Ishikawa (cell line): ENCODE data around the gene ZNF678.

Experiments used
- CEBPB ChIP-seq: IDR thresholded peaks from 2 replicates; pipeline ENCODE4 v1.6.1; 2012
- CREB1 ChIP-seq: IDR thresholded peaks from 2 replicates; pipeline ENCODE4 v1.6.1; 2012; ENCODE audit warnings: low read depth
- EGR1 ChIP-seq: IDR thresholded peaks from 2 replicates; pipeline ENCODE4 v1.6.1; 2012
- EP300 ChIP-seq: IDR thresholded peaks from 2 replicates; pipeline ENCODE4 v1.6.1; 2012; ENCODE audit warnings: borderline replicate concordance
- FOXM1 ChIP-seq: IDR thresholded peaks from 2 replicates; pipeline ENCODE4 v1.6.1; 2012; ENCODE audit warnings: low read depth, borderline replicate concordance
- NFIC ChIP-seq: IDR thresholded peaks from 2 replicates; pipeline ENCODE4 v1.6.1; 2012
- RAD21 ChIP-seq: IDR thresholded peaks from 2 replicates; pipeline ENCODE4 v1.6.1; 2012; ENCODE audit warnings: low read depth
- TAF1 ChIP-seq: IDR thresholded peaks from 2 replicates; pipeline ENCODE4 v1.6.1; 2012; ENCODE audit warnings: low read depth, mild to moderate bottlenecking
- TCF12 ChIP-seq: IDR thresholded peaks from 2 replicates; pipeline ENCODE4 v1.6.1; 2012; ENCODE audit warnings: low read depth
- TEAD4 ChIP-seq: IDR thresholded peaks from 2 replicates; pipeline ENCODE4 v1.6.1; 2012
- USF1 ChIP-seq: IDR thresholded peaks from 2 replicates; pipeline ENCODE4 v1.6.1; 2012
- YY1 ChIP-seq: IDR thresholded peaks from 2 replicates; pipeline ENCODE4 v1.6.1; 2012; ENCODE audit warnings: low read depth
- ZBTB7A ChIP-seq: IDR thresholded peaks from 2 replicates; pipeline ENCODE4 v1.6.1; 2012; ENCODE audit warnings: low read depth
- TF ChIP-seq, protein P1 (sequence below): IDR thresholded peaks from 2 replicates; pipeline ENCODE4 v1.6.1; 2012; ENCODE audit warnings: low read depth, mild to moderate bottlenecking
- TF ChIP-seq, protein P2 (sequence below): IDR thresholded peaks from 2 replicates; pipeline ENCODE4 v1.6.1; 2012

The ZNF678 gene

GRCh38 chr1:227654858-227655752, 91.7 kb downstream of the ZNF678 start:
- TF ChIP-seq ZBTB7A: no peak
- no peak for TF ChIP-seq TEAD4
- TF ChIP-seq USF1: no peak; the same call in 1 of the 2 replicates
- no peak; the same call in none of the 2 replicates for TF ChIP-seq TCF12
- TF ChIP-seq, protein P1, sequence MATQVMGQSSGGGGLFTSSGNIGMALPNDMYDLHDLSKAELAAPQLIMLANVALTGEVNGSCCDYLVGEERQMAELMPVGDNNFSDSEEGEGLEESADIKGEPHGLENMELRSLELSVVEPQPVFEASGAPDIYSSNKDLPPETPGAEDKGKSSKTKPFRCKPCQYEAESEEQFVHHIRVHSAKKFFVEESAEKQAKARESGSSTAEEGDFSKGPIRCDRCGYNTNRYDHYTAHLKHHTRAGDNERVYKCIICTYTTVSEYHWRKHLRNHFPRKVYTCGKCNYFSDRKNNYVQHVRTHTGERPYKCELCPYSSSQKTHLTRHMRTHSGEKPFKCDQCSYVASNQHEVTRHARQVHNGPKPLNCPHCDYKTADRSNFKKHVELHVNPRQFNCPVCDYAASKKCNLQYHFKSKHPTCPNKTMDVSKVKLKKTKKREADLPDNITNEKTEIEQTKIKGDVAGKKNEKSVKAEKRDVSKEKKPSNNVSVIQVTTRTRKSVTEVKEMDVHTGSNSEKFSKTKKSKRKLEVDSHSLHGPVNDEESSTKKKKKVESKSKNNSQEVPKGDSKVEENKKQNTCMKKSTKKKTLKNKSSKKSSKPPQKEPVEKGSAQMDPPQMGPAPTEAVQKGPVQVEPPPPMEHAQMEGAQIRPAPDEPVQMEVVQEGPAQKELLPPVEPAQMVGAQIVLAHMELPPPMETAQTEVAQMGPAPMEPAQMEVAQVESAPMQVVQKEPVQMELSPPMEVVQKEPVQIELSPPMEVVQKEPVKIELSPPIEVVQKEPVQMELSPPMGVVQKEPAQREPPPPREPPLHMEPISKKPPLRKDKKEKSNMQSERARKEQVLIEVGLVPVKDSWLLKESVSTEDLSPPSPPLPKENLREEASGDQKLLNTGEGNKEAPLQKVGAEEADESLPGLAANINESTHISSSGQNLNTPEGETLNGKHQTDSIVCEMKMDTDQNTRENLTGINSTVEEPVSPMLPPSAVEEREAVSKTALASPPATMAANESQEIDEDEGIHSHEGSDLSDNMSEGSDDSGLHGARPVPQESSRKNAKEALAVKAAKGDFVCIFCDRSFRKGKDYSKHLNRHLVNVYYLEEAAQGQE: no peak
- TF ChIP-seq EP300: no peak
- no peak for TF ChIP-seq CREB1
- TF ChIP-seq CEBPB: no peak
- no peak for TF ChIP-seq YY1
- TF ChIP-seq NFIC: no peak
- TF ChIP-seq RAD21: no peak
- no peak for TF ChIP-seq EGR1
- TF ChIP-seq, protein P2, sequence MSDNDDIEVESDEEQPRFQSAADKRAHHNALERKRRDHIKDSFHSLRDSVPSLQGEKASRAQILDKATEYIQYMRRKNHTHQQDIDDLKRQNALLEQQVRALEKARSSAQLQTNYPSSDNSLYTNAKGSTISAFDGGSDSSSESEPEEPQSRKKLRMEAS: no peak
- TF ChIP-seq TAF1: no peak
- TF ChIP-seq FOXM1: no peak

DNA sequence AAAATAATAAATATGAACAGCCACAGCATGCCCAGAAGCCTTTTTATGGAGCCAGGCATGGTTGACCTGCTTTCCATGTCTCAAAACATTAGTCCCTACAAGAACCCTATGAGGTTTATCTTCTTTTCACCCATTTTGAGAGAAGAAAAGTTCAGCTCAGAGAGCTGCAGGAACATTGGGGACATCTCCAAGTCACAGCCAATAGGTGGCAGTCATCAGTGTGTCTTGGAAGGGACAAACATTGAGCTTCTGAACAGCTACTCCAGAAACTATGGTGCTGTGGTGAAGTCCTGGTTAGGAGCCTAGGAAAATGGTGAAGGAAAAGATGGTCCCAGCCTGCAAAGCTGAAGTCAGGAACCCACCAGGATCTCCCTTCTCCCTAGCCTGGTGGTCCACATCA, 98.1 kb downstream of the ZNF678 start:
- TF ChIP-seq TCF12: no peak
- TF ChIP-seq TEAD4: no peak

- TF ChIP-seq, protein P2: no peak
- no peak for TF ChIP-seq RAD21
- TF ChIP-seq TCF12: no peak
- no peak for TF ChIP-seq NFIC
- no peak for TF ChIP-seq CREB1
- no peak for TF ChIP-seq EP300
- no peak for TF ChIP-seq USF1
- TF ChIP-seq TEAD4: no peak
- no peak for TF ChIP-seq FOXM1
- no peak for TF ChIP-seq YY1
- TF ChIP-seq TAF1: no peak
- no peak for TF ChIP-seq ZBTB7A
- TF ChIP-seq, protein P1: no peak
- no peak for TF ChIP-seq CEBPB
- no peak for TF ChIP-seq EGR1
Observed at GRCh38 chr1:227662933-227663332, 99.6 kb downstream of the ZNF678 start.

- no peak for TF ChIP-seq ZBTB7A
- no peak for TF ChIP-seq CREB1
- TF ChIP-seq EGR1: no peak
Observed at GRCh38 chr1:227666286-227666685, 102.9 kb downstream of the ZNF678 start.

DNA sequence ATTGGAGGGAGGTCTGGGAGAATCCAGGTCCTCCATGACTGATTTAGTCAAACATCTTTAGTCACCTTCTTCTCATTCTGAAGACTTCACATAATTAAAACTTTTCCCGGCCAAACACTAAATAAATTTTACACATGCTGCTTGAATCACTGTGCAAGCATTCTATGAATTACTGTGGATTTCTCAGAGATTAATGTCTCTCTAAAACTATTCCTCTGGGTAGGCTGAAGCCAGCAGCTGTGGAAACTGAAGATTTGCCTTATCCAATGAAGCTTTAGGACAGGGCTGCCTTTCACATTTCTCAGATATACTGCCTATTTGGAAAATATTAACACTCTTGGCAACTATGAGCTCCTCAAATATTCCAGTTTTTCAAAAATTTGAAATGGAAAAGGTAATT, 110.1 kb downstream of the ZNF678 start:
- TF ChIP-seq TEAD4 (no peak), TAF1 (no peak), CREB1 (no peak), YY1 (no peak), USF1 (no peak), CEBPB (no peak), EGR1 (no peak), TCF12 (no peak)
- TF ChIP-seq, protein P1: no peak
- TF ChIP-seq, protein P2: no peak
